Neural cell (in vitro differentiated cells): ENCODE data around the gene KRT35. TPM values are rescaled to one million over a fixed set of nuclear protein-coding genes. Genes with fewer than 3 reads are reported as not detected.

Experiments
- H2AFZ ChIP-seq: fragments of 200-600, 300-800 bp; sonication (generic), shearing (Covaris generic); 2 replicates; pipeline ENCODE4 v1.6.0; 2014; ENCODE audit warnings: low read depth, mild to moderate bottlenecking, antibody characterized with exemption, low read length, moderate library complexity
- H3F3A ChIP-seq: fragments of 200-600 bp; shearing (Covaris generic); 2 replicates; pipeline ENCODE4 v1.6.1; 2016; ENCODE audit warnings: mild to moderate bottlenecking, moderate library complexity, mixed read lengths, antibody characterized with exemption, low read length; ENCODE audit not compliant: insufficient read depth, poor library complexity, severe bottlenecking
- H3K27ac ChIP-seq: fragments of 200-600, 300-800 bp; sonication (generic), shearing (Covaris generic); 2 replicates; pipeline ENCODE4 v1.5.1; 2014; ENCODE audit warnings: mild to moderate bottlenecking, low read length, moderate library complexity
- H3K27me3 ChIP-seq: fragments of 300-800, 200-600 bp; sonication (generic), shearing (Covaris generic); 2 replicates; pipeline ENCODE4 v1.6.0; 2014; ENCODE audit warnings: mild to moderate bottlenecking, low read depth, low read length, moderate library complexity; ENCODE audit not compliant: insufficient read depth
- H3K36me3 ChIP-seq: fragments of 300-800, 200-600 bp; sonication (generic), shearing (Covaris generic); 2 replicates; pipeline ENCODE4 v1.5.1; 2014; ENCODE audit warnings: mild to moderate bottlenecking, antibody characterized with exemption, low read length, moderate library complexity; ENCODE audit not compliant: insufficient read depth
- H3K4me2 ChIP-seq: fragments of 300-800, 200-600 bp; sonication (generic), shearing (Covaris generic); 2 replicates; pipeline ENCODE4 v1.6.0; 2014; ENCODE audit warnings: mild to moderate bottlenecking, low read length
- H3K4me3 ChIP-seq: fragments of 300-800, 200-600 bp; sonication (generic), shearing (Covaris generic); 2 replicates; pipeline ENCODE4 v1.5.1; 2014; ENCODE audit warnings: mild to moderate bottlenecking, low read length, moderate library complexity
- H3K79me2 ChIP-seq: fragments of 200-600 bp; shearing (Covaris generic); replicated peaks from 2 replicates; pipeline ENCODE4 v1.6.0; 2014; ENCODE audit warnings: mild to moderate bottlenecking, low read length, moderate library complexity; ENCODE audit not compliant: insufficient read depth
- H3K9ac ChIP-seq: fragments of 300-800, 200-600 bp; sonication (generic), shearing (Covaris generic); 2 replicates; pipeline ENCODE4 v1.6.1; 2016; ENCODE audit warnings: mild to moderate bottlenecking, low read length, mixed read lengths
- H3K9me2 ChIP-seq: fragments of 200-600 bp; shearing (Covaris generic); 2 replicates; pipeline ENCODE4 v1.6.1; 2016; ENCODE audit warnings: mild to moderate bottlenecking, low read length, mixed read lengths; ENCODE audit not compliant: insufficient read depth
- H3K9me3 ChIP-seq: fragments of 200-600, 300-800 bp; sonication (generic), shearing (Covaris generic); 2 replicates; pipeline ENCODE4 v1.6.1; 2016; ENCODE audit warnings: mild to moderate bottlenecking, mixed run types, low read length, moderate library complexity, mixed read lengths
- H4K20me1 ChIP-seq: fragments of 200-600 bp; shearing (Covaris generic); 2 replicates; pipeline ENCODE4 v1.6.1; 2016; ENCODE audit warnings: mild to moderate bottlenecking, mixed run types; ENCODE audit not compliant: insufficient read depth
- CTCF ChIP-seq: fragments of 450-650 bp; IDR thresholded peaks from 2 replicates; pipeline ENCODE4 v1.5.1; 2014; ENCODE audit warnings: antibody characterized with exemption, mild to moderate bottlenecking, moderate library complexity; ENCODE audit not compliant: poor library complexity, severe bottlenecking
- EP300 ChIP-seq: fragments of 450-650 bp; conservative IDR thresholded peaks from 2 replicates; pipeline ENCODE4 v1.6.1; 2014; ENCODE audit warnings: antibody characterized with exemption, mild to moderate bottlenecking, moderate library complexity; ENCODE audit not compliant: poor library complexity, severe bottlenecking
- EZH2 ChIP-seq: fragments of 200-600, 300-800 bp; shearing (Covaris generic), sonication (generic); IDR thresholded peaks from 2 replicates; pipeline ENCODE4 v1.6.1; 2014; ENCODE audit warnings: antibody characterized with exemption, low read length, borderline replicate concordance, mild to moderate bottlenecking; ENCODE audit not compliant: insufficient read depth, poor library complexity, severe bottlenecking
- MXI1 ChIP-seq: fragments of 450-650 bp; conservative IDR thresholded peaks from 2 replicates; pipeline ENCODE4 v1.6.1; 2014; ENCODE audit warnings: antibody characterized with exemption, mild to moderate bottlenecking; ENCODE audit not compliant: poor library complexity, severe bottlenecking
- POLR2AphosphoS5 ChIP-seq: IDR thresholded peaks from 2 replicates; pipeline ENCODE4 v1.6.1; 2012
- RAD21 ChIP-seq: fragments of 450-650 bp; conservative IDR thresholded peaks from 2 replicates; pipeline ENCODE4 v1.6.1; 2014; ENCODE audit warnings: antibody characterized with exemption, mild to moderate bottlenecking, moderate library complexity
- SMC3 ChIP-seq: fragments of 450-650 bp; conservative IDR thresholded peaks from 2 replicates; pipeline ENCODE4 v1.6.1; 2014; ENCODE audit warnings: antibody characterized with exemption, mild to moderate bottlenecking, moderate library complexity; ENCODE audit not compliant: poor library complexity
- TAF1 ChIP-seq: IDR thresholded peaks from 2 replicates; pipeline ENCODE4 v1.6.1; 2012; ENCODE audit warnings: low read depth
- polyA plus RNA-seq: library from polyadenylated mRNA; depleted of rRNA; stranded (reverse); fragments of >200 nt; gene quantifications from 2 replicates; pipeline ENCODE4 v1.2.3, GENCODE V29; 2014
- TF ChIP-seq, protein P1 (sequence below): IDR thresholded peaks from 2 replicates; pipeline ENCODE4 v1.6.1; 2012; ENCODE audit warnings: borderline replicate concordance

The KRT35 gene
- polyA plus RNA-seq, 1 donor from 2014 or later = not detected

DNA sequence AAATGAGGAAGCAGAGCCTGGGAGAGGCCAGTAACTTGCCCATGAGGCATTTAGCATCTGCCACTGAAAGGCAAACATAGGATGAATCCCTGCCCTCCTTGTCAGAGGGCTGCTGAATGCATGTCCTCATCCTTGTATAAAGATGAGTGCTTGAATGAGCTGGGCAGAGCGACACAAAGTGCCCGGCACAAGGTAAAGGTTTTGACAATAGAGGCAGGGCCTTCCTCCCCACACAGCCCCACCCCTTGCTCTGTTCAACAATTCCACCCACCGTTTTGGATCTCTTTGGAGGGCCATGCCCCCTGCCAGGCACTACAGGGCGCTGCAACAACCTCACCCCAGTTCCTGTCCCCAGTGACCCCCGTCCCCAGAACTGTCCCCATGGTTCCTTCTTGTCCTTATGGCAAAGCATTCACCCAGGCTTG lies 48.6 kb upstream of the KRT35 start:
- Histone ChIP-seq H3K4me2 (no peak overlapping the region), H3K79me2 (no peaks in the 10 kb centered on the region), H4K20me1 (no peaks in the 10 kb centered on the region), H3K9ac (no peak overlapping the region), H2AFZ (no peak overlapping the region), H3K4me3 (no peak overlapping the region), H3F3A (no peaks in the 10 kb centered on the region), H3K9me2 (no peaks in the 10 kb centered on the region), H3K27me3 (peaks cover 28% of the 10 kb centered on the region), H3K27ac (no peak overlapping the region), H3K36me3 (no peaks in the 10 kb centered on the region), H3K9me3 (no peaks in the 10 kb centered on the region)
- TF ChIP-seq RAD21 (no peak), CTCF (no peak), EZH2 (no peak), TAF1 (no peak), SMC3 (no peak), POLR2AphosphoS5 (no peak), MXI1 (no peak), EP300 (no peak)
- TF ChIP-seq, protein P1, sequence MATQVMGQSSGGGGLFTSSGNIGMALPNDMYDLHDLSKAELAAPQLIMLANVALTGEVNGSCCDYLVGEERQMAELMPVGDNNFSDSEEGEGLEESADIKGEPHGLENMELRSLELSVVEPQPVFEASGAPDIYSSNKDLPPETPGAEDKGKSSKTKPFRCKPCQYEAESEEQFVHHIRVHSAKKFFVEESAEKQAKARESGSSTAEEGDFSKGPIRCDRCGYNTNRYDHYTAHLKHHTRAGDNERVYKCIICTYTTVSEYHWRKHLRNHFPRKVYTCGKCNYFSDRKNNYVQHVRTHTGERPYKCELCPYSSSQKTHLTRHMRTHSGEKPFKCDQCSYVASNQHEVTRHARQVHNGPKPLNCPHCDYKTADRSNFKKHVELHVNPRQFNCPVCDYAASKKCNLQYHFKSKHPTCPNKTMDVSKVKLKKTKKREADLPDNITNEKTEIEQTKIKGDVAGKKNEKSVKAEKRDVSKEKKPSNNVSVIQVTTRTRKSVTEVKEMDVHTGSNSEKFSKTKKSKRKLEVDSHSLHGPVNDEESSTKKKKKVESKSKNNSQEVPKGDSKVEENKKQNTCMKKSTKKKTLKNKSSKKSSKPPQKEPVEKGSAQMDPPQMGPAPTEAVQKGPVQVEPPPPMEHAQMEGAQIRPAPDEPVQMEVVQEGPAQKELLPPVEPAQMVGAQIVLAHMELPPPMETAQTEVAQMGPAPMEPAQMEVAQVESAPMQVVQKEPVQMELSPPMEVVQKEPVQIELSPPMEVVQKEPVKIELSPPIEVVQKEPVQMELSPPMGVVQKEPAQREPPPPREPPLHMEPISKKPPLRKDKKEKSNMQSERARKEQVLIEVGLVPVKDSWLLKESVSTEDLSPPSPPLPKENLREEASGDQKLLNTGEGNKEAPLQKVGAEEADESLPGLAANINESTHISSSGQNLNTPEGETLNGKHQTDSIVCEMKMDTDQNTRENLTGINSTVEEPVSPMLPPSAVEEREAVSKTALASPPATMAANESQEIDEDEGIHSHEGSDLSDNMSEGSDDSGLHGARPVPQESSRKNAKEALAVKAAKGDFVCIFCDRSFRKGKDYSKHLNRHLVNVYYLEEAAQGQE = no peak

- H2AFZ ChIP-seq = no peak overlapping the region
- no peaks in the 10 kb centered on the region for H3K9me2 ChIP-seq
- H3K36me3 ChIP-seq = no peaks in the 10 kb centered on the region
- H3K79me2 ChIP-seq = no peaks in the 10 kb centered on the region
- no peaks in the 10 kb centered on the region for H3F3A ChIP-seq
- H3K27ac ChIP-seq = no peak overlapping the region
- no peaks in the 10 kb centered on the region for H3K9me3 ChIP-seq
- no peak overlapping the region for H3K4me2 ChIP-seq
- H3K27me3 ChIP-seq = peaks cover 28% of the 10 kb centered on the region
- H3K4me3 ChIP-seq = no peak overlapping the region
- no peaks in the 10 kb centered on the region for H4K20me1 ChIP-seq
- TF ChIP-seq EP300 (no peak), MXI1 (no peak), SMC3 (no peak), CTCF (no peak), EZH2 (no peak), TAF1 (no peak), POLR2AphosphoS5 (no peak)
- no peak overlapping the region for H3K9ac ChIP-seq
Observed at GRCh38 chr17:41528959-41529353, 48.0 kb upstream of the KRT35 start.
